Skin of body (tissue), 2 donors: ENCODE results near the gene WDR86. TPM values are rescaled to one million over a fixed set of nuclear protein-coding genes. Genes with fewer than 3 reads are reported as not detected.

ENCODE experiments used
- DNase-seq: peaks from one replicate; lab custom pipeline; 2025; lab: John Stamatoyannopoulos, UW
- total RNA-seq: library from RNA; depleted of rRNA; stranded (reverse); fragments of >200 nt; gene quantifications from one replicate; pipeline ENCODE4 v1.2.3, GENCODE V29; 2014

WDR86 gene
- total RNA-seq, 1 donor from 2014 or later: 14.0 TPM

DNA sequence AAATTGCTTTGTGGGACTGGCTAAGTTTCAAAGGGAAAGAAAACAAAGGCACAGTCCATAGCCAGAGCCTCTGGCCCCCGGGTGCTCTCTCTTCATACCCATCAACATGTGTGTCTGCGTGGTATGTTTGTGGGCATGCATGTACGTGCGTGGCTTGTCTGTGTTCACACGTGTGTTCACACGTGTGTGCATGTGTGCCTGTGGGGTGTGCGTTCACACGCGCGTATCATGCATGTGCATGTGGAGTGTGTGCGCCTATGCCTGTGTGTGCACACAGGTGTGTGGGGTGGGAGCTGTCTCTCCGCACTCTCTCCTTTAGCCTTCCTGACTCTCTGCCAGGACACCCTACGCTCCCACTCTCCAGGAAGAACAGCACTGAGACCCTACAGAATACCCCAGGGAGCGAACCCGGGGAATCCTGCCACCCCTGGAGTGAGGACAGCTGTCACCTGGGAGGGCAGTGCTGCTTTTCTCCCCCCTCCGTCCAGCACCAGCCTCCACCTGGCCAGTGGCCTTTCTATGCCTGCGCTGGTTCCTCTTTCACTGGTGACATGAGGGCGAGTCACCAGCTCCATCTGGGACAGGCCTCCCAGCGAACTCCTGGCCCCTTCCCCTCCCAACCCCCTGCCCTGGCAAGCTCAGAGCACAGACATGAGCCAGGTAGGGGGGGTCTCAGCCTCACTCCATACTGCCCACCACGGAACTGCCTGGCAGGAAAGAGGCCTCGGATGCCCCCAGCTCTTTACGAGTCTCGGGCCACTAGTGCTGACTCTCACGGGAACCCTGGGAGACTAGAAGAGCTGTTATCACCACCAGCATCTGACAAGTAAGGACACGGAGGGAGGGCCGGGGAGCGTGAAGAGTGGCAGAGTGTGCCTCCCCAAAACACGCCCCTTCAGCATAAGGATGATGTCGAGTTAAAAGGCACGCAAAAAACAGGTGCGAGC is 16.5 kb downstream of the WDR86 start:
- no peak for DNase-seq

DNA sequence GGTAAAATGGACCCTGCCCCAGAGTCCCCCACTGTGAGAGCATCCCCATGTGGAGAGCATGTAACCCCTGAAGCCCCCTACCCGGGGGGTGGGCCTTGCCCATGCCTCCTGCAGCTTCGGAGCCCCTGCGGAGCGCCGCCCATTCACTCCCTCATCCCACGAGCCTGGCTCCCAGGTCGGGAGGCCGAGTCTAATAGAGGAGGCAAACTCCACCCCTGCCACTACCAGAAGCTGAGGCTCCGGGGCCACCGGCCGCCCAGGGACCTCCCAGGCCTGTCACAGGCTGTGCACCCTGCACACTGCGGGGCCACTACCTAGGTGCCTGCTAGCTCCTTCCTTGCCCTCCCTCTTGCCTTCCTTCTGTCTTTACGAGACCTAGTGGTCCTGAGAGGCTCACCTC is 17.4 kb downstream of the WDR86 start:
- DNase-seq: no peak

DNA sequence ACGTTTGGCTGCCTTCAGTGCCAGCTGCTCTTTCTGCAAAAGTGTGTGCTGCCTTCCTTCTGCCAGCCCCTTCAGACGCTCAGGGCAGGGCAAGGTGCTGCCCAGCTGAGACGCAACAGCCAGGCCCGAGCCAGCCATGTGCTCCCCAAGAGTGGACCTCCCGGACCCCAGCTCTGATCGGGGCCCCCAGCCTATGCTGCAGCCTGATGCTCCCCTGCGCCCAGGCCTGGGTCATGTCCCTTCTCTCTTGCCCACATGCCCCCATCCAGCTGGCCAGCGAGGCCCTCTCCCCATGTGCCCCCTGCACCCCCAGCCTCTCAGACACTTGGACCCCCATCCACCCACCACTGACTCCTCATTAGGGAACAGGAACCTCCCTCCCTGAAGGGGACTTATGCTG is 17.8 kb downstream of the WDR86 start:
- DNase-seq: no peak

DNA sequence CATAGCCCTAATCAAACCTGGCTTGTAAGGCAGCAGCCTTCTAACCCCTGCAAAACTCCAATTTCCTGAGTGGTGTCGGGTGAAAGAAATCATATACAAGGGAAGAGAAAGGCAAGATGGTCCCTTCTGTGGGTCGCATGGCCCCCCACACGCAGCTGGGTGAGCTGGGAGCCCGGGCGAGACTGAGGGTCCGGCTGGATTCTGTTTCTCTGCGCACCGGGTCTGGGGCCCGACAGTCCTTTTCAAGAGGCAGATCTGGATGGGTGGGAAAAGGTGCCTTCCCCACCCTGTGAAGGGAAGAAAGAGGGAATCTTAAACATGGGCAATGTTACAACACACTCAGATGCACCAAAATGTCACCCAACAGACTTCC is 18.5 kb downstream of the WDR86 start:
- DNase-seq: no peak

DNA sequence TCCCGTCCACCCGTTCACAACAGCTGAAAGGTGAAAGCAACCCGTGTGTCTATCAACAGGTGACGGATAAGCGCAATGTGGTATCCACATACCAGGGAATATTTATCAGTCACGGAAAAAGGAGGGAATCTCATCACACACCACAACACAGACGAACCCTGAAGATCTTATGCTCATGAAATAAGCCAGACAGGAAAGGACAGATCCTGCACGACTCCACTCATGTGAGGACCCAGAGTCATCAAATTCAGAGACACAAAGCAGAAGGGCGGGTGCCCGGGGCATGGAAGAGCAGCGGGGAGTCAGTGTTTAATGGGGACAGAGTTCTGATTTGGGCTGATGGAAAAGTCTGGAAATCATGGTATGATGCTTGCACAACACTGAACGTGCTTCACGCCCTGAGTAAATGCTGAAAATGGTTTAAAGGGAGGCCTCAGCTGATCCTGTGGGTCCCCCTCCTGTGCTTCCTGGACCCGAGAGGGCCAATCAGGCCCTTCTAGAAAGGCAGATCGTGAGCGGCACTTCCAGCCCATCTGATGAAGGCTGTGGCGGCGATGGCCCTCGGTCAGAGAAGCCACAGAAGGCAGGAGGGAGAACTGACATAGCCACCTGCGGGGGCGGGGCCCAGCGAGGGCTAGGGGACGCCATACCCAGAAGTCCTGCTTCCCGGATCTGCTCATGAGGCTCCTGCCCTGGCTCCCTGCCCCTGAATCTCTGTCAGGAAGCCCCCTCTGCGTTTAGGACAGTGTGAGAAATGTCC is 19.1 kb downstream of the WDR86 start:
- DNase-seq: no peak

DNA sequence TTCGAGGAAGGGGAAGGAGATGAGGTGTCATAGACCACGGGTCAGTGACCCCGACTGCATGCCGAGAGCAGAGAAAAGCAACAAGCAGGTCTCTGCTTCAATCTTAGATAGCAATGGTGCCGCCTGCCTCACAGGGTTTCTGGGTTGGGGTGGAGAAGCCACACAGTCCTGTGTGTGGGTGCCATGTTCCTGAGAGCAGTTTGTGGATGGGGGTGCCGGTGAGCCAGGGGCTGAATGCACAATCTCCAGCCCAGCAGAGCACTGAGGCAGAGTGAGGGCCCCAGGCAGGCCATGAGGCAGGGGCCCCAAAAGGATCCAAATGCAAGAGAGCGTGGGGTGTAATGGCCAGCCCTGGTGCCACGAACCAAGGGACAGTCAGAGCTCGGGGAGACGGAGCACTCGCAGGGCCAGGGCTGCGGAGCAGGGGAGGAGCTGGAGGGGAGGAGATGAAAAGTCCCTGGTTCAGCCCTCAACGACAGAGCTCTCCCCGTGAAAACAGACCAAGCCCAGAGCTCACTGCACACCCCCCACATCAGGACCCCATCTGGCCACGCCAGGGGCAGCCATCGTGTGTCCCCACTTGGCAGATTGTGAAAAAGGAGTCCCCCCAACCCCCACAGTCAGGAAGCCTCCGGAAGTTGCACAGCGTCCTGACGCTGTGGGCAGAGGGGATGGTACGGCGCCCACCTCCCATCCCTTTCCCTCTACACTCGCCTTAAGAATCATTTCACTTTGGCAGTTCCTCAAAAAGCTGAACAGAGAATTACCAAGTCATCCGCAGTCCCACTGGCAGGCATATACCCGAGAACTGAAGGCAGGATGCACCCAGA is 19.9 kb downstream of the WDR86 start:
- no peak for DNase-seq

DNA sequence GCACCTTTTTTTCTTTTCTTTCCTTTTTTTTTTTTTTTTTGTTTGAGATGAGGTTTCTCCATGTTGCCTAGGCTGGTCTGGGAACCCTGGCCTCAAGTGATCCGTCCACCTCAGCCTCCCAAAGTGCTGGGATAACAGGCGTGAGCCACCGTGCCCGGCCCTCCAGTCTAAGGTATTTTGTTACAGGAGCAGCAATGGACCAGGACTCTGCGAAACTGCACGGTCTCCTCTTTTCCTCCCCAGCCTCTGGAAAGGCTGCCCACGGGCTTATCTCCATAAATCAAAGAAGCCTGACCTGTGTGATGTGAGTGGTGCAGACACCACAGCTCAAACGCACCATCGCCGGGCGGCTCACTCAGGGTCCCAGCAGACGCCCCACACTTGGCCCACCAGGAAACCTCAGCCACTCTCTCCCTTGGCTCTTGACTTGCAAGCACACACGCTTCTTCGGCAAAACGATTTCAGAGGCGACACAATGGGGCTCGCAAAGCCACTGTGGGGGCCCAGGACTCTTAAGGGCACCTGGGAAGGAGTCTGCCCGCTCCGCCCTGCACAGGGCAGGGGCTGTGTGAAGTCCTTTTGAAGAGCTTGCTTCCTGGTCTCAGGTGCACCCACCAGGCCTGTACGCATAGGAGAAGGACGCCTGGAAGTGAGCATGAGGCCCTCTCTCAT is 20.6 kb downstream of the WDR86 start:
- DNase-seq: no peak

DNA sequence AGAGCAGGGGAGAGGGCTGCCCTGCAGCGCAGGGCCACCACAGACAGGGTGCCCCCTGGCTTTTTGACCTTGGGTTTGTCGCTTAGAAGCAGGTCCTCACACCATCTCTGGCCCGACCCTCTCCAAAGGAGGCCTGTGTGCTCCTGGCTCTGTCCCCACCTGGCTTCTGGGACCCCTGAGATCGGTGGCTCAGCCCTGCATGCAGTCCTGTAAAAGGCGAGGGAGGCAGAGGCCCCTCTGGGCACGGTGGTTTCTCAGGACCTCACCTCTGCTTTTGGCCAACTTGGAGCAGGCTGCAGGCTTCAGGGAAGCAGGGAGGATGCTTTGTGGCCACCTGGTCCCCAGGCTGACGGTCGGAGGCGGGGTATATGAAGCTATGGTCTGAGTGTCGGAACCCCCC is 21.4 kb downstream of the WDR86 start:
- DNase-seq: no peak

DNA sequence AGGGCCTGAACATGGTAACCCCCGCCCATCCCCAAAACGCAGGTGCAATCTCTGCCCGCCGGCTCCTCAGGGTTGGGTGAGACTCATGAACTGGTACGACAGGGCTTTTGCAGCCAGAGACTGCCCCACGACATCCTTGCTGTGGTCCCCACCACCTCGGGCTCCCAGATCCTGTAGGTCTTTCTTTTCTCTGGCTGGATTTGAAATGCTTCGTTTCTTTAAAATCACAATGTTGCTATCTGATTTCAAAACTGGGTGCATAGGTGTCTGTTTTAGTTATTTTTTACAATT is 21.9 kb downstream of the WDR86 start:
- no peak for DNase-seq

DNA sequence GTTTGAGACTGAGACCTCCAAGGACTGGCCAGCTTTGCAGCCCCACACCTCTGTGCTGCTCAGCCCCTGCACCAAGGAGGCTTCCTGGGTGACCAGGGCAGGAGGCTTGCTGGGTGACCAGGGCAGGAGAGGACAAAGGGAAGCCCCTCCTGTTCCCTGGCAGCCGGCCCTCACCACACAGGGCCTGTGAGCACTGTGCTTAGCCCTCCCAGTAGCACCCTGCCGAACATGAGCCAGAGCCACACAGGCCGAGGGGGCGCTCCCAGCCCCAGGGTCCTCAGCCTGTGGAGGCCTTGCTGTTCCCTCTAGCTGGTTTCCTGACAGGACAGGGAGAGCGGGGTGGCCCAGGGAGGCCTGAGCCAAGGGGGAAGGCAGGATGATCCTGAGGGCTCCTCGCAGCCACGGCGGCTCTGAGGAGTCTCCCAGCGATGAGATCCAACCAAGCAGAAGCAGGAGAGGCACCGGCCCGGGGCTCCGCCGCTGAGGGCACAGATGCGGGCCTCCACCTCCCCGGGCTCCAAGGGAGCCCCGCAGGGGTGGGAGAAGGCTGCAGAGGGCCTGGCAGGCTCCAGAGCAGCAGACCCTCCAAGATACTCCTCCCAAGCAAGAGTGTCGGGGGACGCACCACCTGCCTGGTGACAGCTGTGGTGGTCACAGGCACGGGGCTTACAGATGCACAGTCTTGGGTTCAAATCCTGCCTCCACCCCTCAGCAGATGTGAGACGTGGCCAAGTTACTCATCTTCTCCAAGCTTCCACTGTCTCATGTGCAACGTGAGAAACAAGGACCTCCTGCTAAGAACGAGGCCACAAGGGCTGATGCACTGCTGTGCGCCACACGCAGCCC is 22.5 kb downstream of the WDR86 start:
- no peak for DNase-seq

DNA sequence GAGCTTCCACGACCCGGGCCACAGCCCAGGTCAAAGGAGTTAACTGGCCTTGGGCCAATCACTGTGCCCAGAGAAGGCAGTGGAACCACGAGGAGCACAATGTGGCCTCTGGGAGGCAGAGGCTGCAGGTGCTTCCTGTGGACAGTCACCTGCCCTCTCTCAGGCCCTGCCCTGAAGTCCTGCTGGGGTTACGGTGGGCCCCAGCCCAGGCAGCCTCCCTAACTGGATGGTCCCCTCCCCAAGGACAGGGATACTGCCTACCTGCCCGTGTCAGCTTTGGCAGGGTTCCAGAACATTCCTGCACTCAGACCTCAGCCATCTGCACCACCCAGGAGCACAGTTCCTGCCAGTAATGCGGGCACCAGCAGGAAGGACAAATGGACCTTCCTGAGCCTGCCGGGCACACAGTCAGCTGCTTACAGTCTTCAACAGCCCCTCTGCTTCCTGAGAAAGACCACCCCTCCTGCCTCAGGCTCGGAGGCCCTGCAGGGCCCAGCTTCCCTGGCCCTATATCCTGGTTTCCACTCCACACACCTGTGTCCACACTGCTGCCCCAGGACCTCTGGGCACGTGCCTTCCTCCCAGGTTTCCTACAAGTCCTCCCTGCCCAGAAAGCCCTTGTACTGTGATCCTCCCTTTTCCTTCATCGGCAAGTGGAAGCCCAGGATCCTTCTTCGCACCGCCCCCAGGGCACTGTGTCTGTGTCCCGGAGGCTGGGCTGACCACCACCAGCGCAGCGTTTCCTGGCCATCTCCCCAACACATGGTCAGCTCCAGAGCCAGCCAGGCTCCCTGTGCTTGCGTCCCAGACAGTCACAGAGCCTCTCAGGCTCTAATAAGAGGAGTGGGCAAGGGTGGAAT is 23.3 kb downstream of the WDR86 start:
- no peak for DNase-seq

DNA sequence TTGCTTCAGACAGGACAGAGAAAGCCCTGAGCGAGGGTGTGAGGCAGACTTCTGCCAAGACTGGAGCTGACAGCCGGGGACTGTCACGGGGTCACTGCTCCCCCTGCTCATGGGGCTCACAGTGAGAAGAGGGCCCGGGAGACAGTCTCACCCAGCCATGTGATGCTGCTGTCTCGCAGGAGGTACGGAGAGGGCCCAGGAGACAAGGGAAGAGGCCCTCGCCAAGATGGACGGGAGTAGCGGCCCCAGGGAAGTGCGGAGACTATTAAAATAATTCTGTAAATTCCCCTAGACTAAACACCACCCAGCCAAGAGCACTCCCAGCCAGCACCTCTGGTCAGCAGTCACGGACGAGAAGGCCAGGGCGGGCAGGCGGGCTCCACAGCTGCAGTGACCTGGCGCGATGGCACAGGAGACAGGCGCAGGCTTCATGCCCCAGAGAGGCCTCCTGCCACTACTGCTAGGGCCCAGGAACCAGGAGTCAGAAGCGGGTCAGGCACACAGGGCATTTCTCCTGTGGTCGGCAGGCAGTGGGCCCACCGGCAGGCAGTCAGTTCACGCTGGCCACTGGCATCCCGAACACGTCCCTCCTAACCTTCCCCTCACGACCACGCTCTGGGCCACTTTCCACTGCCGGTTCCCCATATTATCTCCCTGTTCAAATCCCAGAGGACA is 24.1 kb downstream of the WDR86 start:
- DNase-seq: no peak

DNA sequence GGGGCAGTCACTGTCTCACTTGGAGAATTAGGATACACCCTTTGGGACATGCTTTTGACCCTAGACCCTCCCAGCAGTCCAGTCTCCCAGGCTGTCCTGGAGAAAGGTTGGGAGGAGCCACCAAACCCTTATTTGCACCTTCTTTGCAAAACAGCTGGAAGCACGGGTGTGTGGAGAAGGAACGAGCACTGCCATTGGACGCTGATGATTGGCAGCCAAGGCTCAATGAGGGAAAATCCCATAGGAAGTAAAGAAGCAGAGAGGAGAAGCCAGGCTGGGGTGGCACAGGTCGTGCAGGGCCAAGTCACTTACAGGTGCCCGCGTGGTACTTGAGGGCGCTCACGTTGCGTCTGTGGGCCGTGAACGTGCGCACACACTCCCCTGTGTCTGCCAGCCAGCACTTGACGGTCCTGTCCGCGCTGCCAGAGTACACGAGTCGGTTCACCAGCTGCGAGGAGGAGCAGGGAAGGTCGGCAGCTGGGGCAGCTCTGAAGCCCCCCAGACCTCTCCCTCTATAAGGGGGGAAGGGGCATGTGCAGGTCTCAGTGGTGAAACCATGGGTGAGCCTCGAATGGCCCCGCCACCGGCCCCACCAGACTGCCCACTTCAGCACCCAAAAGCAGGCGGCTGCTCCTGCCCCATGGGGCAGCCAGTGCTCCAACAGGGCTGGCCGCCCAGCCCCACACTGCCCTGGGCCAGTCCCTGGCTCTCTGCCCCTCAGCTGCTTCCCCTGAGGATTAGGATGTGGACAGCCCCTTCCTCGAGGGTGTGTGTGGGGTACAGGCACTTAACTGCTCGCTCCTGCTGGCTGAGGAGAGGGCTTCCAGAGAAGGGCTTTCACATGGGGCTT is 24.8 kb downstream of the WDR86 start:
- no peak for DNase-seq

DNA sequence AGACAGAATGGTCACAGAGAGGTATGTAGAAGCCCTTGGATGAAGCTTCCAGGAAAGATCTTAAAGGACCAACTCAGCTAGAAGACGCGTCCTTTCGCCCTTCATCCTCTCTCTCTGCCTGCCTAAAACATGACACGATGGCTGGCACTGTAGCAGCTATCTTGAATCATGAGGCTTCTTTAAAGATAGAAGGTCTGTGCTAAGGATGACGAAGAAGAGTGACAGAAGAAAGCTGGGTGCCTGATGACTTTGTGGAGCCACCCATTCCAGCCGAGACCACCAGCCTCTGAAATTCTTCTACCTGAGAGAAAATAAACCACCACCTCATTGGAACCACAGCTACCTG is 25.5 kb downstream of the WDR86 start:
- DNase-seq: no peak

DNA sequence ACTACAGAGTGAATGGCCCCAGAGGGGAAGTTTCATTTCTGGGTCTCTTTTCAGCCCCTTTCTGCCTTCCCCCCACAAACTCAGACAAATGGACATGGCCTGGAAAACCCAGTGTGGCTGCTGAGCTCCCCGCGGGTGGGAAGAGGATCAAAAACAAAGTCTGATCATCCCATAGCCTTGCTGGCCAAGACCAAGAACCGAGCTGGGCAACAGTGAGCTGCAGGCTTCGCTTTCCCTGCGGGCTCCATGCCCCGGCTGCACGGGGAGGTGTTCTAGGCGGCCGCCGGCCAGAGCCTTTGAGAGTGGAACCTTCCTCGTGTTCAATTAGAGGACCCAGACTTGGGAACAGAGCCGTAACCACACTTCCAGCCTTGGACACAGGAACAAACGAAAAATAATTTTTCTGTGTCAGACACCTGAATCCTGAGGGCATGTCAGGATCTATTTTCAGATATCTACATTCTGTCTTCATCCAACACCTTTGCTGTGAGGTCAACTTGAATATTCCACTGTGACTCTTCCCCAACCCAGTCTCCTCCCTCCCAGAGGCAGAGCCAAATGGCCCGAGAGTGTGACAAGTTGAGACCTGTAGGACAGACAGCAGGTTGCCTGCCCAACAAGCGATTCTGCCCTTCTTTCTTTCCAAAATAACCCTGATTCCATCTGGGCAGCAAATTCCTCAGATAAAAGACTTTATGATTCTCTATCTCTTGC is 26.0 kb downstream of the WDR86 start:
- no peak for DNase-seq

DNA sequence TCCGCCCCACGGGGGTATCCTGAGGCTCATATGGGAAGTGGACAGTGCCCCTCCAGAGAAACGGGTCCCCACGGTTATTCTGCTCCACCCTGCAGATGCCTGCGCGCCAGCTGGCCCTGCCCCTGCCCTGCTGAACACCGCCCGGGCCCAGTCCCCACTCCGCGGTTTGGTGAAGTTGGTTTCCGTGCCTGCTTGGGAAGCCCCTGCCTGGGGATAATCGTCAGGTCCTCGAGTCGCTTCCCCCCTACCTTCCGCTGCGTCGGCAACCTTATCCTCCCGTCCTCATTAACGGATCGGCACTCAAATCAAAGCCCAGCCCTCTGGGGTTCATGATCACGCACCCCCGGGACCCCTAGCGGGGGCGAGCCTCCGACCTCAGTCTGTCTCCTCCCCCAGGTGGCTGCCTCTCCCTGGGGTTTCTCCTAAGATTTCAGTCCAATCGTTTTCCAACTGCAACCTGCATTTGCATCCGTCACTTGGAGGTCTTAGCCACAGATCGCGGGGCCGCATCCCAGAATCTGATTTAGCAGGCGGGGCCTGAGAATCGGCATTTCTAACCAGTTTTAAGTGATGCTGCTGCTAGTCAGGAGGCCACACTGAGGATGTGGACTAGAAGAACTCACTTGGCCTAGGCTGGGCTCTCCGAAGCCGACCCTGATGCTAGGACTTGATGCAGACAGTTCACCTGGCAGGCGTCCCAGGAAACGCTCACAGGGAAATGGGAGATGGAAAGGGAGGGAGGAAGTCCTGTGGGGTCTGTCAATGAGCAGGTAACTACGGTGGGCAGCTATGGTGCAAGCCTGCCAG is 27.6 kb downstream of the WDR86 start:
- DNase-seq: no peak
